Fibroblast of skin of right quadriceps (primary cell): ENCODE results near the gene PSMD5.
"Not testable (repeated sequence)": the region's sequence is repeated elsewhere in the genome, so short reads cannot be mapped to it uniquely, and the experiment has no call there.

Experiments used
- DNase-seq: peaks from one replicate; pipeline ENCODE4 v3.0.0-alpha.2; 2013

Gene PSMD5

GRCh38 chr9:120854596-120855327 is 12.0 kb upstream of the PSMD5 start:
- DNase-seq = no peak

GRCh38 chr9:120853198-120853597 is 10.5 kb upstream of the PSMD5 start:
- no peak for DNase-seq

- no peak for DNase-seq
Measured at GRCh38 chr9:120852240-120853010, 9.7 kb upstream of the PSMD5 start.

- no peak for DNase-seq
Measured at GRCh38 chr9:120851449-120851848, 8.7 kb upstream of the PSMD5 start.

GRCh38 chr9:120850315-120850714 is 7.6 kb upstream of the PSMD5 start:
- DNase-seq = no peak

- DNase-seq = no peak
Measured at GRCh38 chr9:120846906-120847305, 4.2 kb upstream of the PSMD5 start.

GRCh38 chr9:120846251-120846889 is 3.6 kb upstream of the PSMD5 start:
- DNase-seq = no peak

GRCh38 chr9:120845255-120845654 is 2.5 kb upstream of the PSMD5 start:
- no peak for DNase-seq

- no peak for DNase-seq
Measured at GRCh38 chr9:120841930-120842684, 615 bp downstream of the PSMD5 start.

- DNase-seq = no peak
Measured at GRCh38 chr9:120839146-120839545, 3.6 kb downstream of the PSMD5 start.

- no peak for DNase-seq
Measured at GRCh38 chr9:120837921-120838320, 4.8 kb downstream of the PSMD5 start.

GRCh38 chr9:120833325-120833724 is 9.4 kb downstream of the PSMD5 start:
- DNase-seq = no peak

GRCh38 chr9:120832807-120833206 is 9.9 kb downstream of the PSMD5 start:
- DNase-seq = no peak

- no peak for DNase-seq
Measured at GRCh38 chr9:120830865-120831264, 11.9 kb downstream of the PSMD5 start.

GRCh38 chr9:120830151-120830550 is 12.6 kb downstream of the PSMD5 start:
- DNase-seq = peak; percentile 43

GRCh38 chr9:120829650-120830049 is 13.1 kb downstream of the PSMD5 start:
- DNase-seq = no peak

- DNase-seq = no peak
Measured at GRCh38 chr9:120820095-120820494, 22.6 kb downstream of the PSMD5 start.

GRCh38 chr9:120818595-120818994 is 24.1 kb downstream of the PSMD5 start:
- DNase-seq = no peak

GRCh38 chr9:120815075-120815474 is 27.6 kb downstream of the PSMD5 start:
- no peak for DNase-seq

- DNase-seq = no peak
Measured at GRCh38 chr9:120808931-120809330, 33.8 kb downstream of the PSMD5 start.

- DNase-seq = no peak
Measured at GRCh38 chr9:120807607-120808379, 34.9 kb downstream of the PSMD5 start.

- DNase-seq = not testable (repeated sequence)
Measured at GRCh38 chr9:120804784-120805363, 37.8 kb downstream of the PSMD5 start.
